Endodermal cell (in vitro differentiated cells): Measurements from ENCODE around the gene EFNA5. TPM values are rescaled to one million over a fixed set of nuclear protein-coding genes. Genes with fewer than 3 reads are reported as not detected.
A peak's percentile ranks its signal among the peaks of the same experiment; 100 is the strongest.

Experiments
- DNase-seq: peaks from one replicate; pipeline ENCODE4 v3.0.0-alpha.2; 2017
- H3K27ac ChIP-seq: 2 replicates; pipeline ENCODE4 v1.5.1; 2013; ENCODE audit warnings: mild to moderate bottlenecking, low read depth, low read length, moderate library complexity
- H3K27me3 ChIP-seq: 2 replicates; pipeline ENCODE4 v1.6.1; 2013; ENCODE audit warnings: mild to moderate bottlenecking, low read length, moderate library complexity; ENCODE audit not compliant: insufficient read depth, control insufficient read depth, poor library complexity, severe bottlenecking
- H3K36me3 ChIP-seq: 2 replicates; pipeline ENCODE4 v1.7.0; 2013; ENCODE audit warnings: mild to moderate bottlenecking, low read length, moderate library complexity; ENCODE audit not compliant: control insufficient read depth, insufficient read depth
- H3K4me1 ChIP-seq: one replicate; pipeline ENCODE4 v1.7.0; 2013; ENCODE audit warnings: low read length; ENCODE audit not compliant: control insufficient read depth, insufficient read depth
- H3K4me3 ChIP-seq: 2 replicates; pipeline ENCODE4 v1.5.1; 2013; ENCODE audit warnings: mild to moderate bottlenecking, low read length, moderate library complexity
- H3K9ac ChIP-seq: 2 replicates; pipeline ENCODE4 v1.6.1; 2013; ENCODE audit warnings: mild to moderate bottlenecking, low read length, moderate library complexity; ENCODE audit not compliant: poor library complexity, severe bottlenecking; ENCODE audit errors: extremely low read depth
- H3K9me3 ChIP-seq: 2 replicates; pipeline ENCODE4 v1.6.1; 2013; ENCODE audit warnings: mild to moderate bottlenecking, low read length, moderate library complexity; ENCODE audit not compliant: control insufficient read depth
- H3K27ac Mint-ChIP-seq: 2 replicates; pipeline ENCODE4 v1.8.0; 2020; ENCODE audit warnings: mixed read lengths
- H3K27me3 Mint-ChIP-seq: 2 replicates; pipeline ENCODE4 v1.8.0; 2021; ENCODE audit warnings: mild to moderate bottlenecking, mixed read lengths; ENCODE audit not compliant: insufficient read depth
- H3K36me3 Mint-ChIP-seq: 2 replicates; pipeline ENCODE4 v1.8.0; 2020; ENCODE audit warnings: low read depth, mixed read lengths
- H3K4me1 Mint-ChIP-seq: 2 replicates; pipeline ENCODE4 v1.8.0; 2020; ENCODE audit warnings: mixed read lengths
- H3K4me3 Mint-ChIP-seq: 2 replicates; pipeline ENCODE4 v1.8.0; 2020; ENCODE audit warnings: mild to moderate bottlenecking, moderate library complexity, mixed read lengths
- H3K9me3 Mint-ChIP-seq: 2 replicates; pipeline ENCODE4 v1.8.0; 2020; ENCODE audit warnings: mild to moderate bottlenecking, mixed read lengths
- CTCF ChIP-seq: fragments of 200-600 bp; sonication (generic); conservative IDR thresholded peaks from 2 replicates; pipeline ENCODE4 v1.5.0; 2021; ENCODE audit warnings: antibody characterized with exemption, mild to moderate bottlenecking
- WGBS, 2 experiments: methylation state at CpG; one replicate each; pipeline versions ENCODE4 v1.1.5 to v1.1.7; 2013; ENCODE audit warnings: missing lambda C conversion rate in 2 of 2, mixed read lengths in 1 of 2; ENCODE audit not compliant: insufficient coverage in 1 of 2, insufficient read length in 1 of 2; 5-methylcytosine and 5-hydroxymethylcytosine counted together
- total RNA-seq, 2 donors: library from RNA; stranded (reverse); fragmentation: NEBNext Ultra II Directional in 1 of 2; extraction: Animal tissue kit (Norgen Biotek cat#: 25700) in 1 of 2; gene quantifications; 2 replicates in 1 of 2; 3 replicates in 1 of 2; pipeline ENCODE4 v1.2.1, GENCODE V29; 2021

The EFNA5 gene
- total RNA-seq, 2 donors from 2014 or later = 53.3 to 63.1 TPM

- Mint-ChIP-seq H3K9me3 (peaks cover 15% of the 10 kb centered on the region), H3K4me1 (peaks cover 10% of the 10 kb centered on the region), H3K27ac (peak overlapping the region; percentile 16), H3K27me3 (no peaks in the 10 kb centered on the region), H3K4me3 (peak overlapping the region; percentile 30), H3K36me3 (peaks cover 2% of the 10 kb centered on the region)
- Histone ChIP-seq H3K4me1 (peaks cover 3% of the 10 kb centered on the region), H3K27ac (peak overlapping the region; percentile 21), H3K9me3 (peaks cover 4% of the 10 kb centered on the region), H3K4me3 (no peak overlapping the region), H3K9ac (no peak overlapping the region), H3K27me3 (no peaks in the 10 kb centered on the region), H3K36me3 (no peaks in the 10 kb centered on the region)
- 74% methylated on average over 4 to 11 of the region's 12 CpGs for WGBS, 2 experiments
- DNase-seq = no peak
- no peak for TF ChIP-seq CTCF
Measured at GRCh38 chr5:107704681-107705401, 34.1 kb upstream of the EFNA5 start.

DNA sequence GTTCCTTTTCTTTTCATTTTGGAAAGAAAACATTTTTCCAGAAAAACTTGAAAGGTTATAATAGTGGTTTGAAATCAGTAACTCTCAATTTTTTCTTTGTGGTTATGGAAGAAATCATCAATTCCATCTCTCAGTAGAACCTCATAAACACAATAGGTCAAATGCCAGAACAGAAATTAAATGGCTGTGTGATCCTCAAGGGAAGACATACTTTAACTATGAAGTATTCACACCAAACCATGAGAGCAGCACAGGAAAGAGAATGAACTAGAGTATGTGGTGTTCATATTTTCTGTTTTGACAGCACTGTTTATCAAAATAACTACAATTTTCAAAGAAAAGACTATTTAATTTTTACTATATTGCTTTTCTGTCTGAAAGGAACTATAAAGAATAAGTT lies 29.7 kb upstream of the EFNA5 start:
- no peaks in the 10 kb centered on the region for H3K27me3 ChIP-seq

DNA sequence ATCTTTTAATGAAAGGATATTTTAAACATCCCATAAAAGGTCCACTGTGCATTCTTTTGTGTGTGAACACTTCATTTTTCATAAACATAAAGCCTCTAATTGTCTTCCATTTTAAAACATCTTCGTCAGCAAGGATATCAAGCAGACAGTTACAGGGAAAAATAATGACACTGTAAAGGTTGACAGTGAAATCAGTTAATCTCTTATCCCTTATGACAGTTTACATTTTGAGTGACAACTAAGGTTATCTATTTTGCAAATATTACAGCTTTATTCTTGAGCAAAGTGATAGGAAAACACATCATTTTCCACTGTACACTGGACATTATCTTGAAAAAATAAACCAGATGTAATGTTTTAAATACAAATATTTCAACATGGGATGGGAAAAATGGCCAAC lies 28.7 kb upstream of the EFNA5 start:
- 91% methylated on average over 1 of the region's 1 CpG; no CpG with 5 or more reads in 1 of the 2 experiments for WGBS, 2 experiments
- H3K27me3 ChIP-seq = no peaks in the 10 kb centered on the region
- Mint-ChIP-seq H3K27me3 (no peaks in the 10 kb centered on the region), H3K27ac (no peak overlapping the region), H3K36me3 (no peaks in the 10 kb centered on the region), H3K4me3 (no peak overlapping the region), H3K9me3 (no peaks in the 10 kb centered on the region), H3K4me1 (peaks cover 6% of the 10 kb centered on the region)
- peaks cover 3% of the 10 kb centered on the region for H3K4me1 ChIP-seq
- TF ChIP-seq CTCF = no peak
- no peak overlapping the region for H3K27ac ChIP-seq
- no peaks in the 10 kb centered on the region for H3K9me3 ChIP-seq
- H3K9ac ChIP-seq = no peak overlapping the region
- DNase-seq = no peak
- H3K4me3 ChIP-seq = no peak overlapping the region
- no peaks in the 10 kb centered on the region for H3K36me3 ChIP-seq

More for the DNA sequence above, 29.7 kb upstream of the EFNA5 start:
- no peaks in the 10 kb centered on the region for H3K36me3 Mint-ChIP-seq
- no peaks in the 10 kb centered on the region for H3K27me3 Mint-ChIP-seq
- H3K4me3 Mint-ChIP-seq = no peak overlapping the region
- H3K4me1 ChIP-seq = peaks cover 3% of the 10 kb centered on the region
- H3K27ac ChIP-seq = no peak overlapping the region
- H3K9me3 Mint-ChIP-seq = no peaks in the 10 kb centered on the region
- peaks cover 15% of the 10 kb centered on the region for H3K4me1 Mint-ChIP-seq
- DNase-seq = no peak
- no peak overlapping the region for H3K27ac Mint-ChIP-seq
- no peak for TF ChIP-seq CTCF
- no peak overlapping the region for H3K4me3 ChIP-seq
- H3K9ac ChIP-seq = no peak overlapping the region
- no peaks in the 10 kb centered on the region for H3K36me3 ChIP-seq
- no peaks in the 10 kb centered on the region for H3K9me3 ChIP-seq
